TTC549 (cell line): ENCODE results near the gene UBA1.
"Not testable (repeated sequence)": the region's sequence is repeated elsewhere in the genome, so short reads cannot be mapped to it uniquely, and the experiment has no call there.

Source experiments
- FAIRE-seq: peaks from 2 replicates; lab custom pipeline; 2012; peaks lifted over from hg19 to GRCh38; lab: Jason Lieb, UNC

The UBA1 gene

GRCh38 chrX:47230136-47230868 is 36.7 kb downstream of the UBA1 start:
- FAIRE-seq = no peak

DNA sequence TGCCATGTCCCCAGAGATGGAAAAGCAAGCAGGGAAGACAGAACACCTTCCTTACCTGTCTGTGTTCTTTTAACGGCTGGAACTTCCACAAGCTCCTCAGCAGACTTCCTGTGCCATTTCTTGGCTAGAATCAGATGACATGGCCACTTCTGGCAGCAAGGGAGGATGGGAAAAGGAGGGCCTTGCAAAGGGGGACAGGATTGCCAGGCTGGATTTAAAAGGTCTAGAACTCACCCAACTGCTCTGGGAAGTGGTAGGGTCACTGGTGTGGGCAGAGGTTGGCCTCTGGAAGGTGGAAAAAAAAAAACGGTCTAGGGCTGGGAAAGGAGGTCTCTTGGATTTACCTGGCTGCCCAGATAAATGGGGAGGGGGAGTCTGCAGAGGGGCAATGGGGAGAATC is 37.5 kb downstream of the UBA1 start:
- FAIRE-seq = no peak

- no peak for FAIRE-seq
These were observed 38.7 kb downstream of the UBA1 start for GRCh38 chrX:47232197-47232802.

GRCh38 chrX:47232803-47233332 is 39.2 kb downstream of the UBA1 start, which contains the start of gene USP11:
Gene USP11 (plus strand): TSS chrX:47233009. CDS start chrX:47233044, 35 bp downstream.
- no peak for FAIRE-seq

DNA sequence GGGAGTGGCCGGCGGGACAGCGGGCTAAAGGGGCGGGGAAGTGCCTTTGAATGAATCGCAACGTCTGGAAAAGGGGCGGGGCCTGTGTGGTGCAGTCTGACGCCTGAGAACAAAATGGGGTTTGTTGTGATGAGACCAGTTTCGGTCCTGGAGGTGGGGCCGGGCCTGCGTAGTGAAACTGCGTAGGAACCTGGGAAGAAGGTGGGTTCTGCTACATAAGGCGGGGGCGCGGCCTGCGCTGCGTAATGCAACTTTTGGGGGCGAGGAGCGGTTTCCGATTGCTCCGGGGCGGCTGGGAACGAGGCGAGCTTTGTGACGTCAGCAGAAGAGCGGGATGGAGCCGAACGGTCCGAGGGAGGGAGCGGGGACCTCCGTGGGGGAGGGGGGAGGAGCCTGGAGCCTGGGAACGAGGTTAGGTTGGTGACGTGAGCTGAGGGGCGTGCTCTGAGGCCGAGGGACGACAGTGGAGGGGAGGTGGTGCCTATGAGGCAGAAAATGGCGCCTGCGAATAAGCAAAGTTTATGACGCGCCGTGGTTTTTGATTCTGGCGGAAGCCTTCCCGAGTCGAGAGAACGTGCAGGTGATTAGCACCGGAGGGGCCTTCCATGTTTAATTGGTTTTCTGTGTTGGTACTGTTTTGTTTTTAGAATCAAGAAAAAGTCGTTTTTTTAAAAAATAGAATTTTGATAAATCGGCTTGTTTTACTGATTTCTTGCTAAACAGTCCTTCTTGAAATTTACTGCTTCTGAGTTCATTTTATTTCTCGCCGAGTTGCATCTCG is 39.9 kb downstream of the UBA1 start:
- FAIRE-seq = peak; percentile 23

GRCh38 chrX:47234583-47234982 is 41.0 kb downstream of the UBA1 start:
- FAIRE-seq = no peak

- no peak for FAIRE-seq
These were observed 42.1 kb downstream of the UBA1 start for GRCh38 chrX:47235691-47236103.

GRCh38 chrX:47239199-47239598 is 45.6 kb downstream of the UBA1 start:
- no peak for FAIRE-seq

DNA sequence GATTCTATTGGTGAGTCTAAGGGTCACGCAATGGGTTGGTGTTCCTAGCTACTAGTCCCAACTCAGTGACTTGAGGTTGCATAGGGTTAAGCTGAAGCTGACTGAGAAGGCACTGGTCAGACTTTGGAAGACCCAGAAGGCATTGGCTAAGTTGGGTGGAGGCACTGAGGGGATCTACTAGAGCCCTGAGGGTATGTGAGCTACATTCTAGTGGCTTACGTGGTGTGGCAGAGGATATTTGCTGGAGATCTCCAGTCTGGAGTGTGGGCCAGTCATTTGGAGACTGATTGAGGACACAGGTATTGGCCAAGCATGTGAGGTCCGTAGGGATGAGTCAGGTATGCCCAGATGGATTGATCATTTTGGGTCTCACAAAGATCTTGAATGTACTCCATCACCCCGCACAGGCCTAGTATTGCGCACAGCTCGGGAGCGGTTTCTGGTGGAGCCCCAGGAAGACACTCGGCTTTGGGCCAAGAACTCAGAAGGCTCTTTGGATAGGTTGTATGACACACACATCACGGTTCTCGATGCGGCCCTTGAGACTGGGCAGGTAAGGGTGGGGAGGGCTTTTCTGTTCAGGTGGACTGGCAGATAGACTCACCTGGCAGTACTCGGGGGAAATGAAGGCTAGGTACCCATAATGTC is 46.4 kb downstream of the UBA1 start:
- no peak for FAIRE-seq

DNA sequence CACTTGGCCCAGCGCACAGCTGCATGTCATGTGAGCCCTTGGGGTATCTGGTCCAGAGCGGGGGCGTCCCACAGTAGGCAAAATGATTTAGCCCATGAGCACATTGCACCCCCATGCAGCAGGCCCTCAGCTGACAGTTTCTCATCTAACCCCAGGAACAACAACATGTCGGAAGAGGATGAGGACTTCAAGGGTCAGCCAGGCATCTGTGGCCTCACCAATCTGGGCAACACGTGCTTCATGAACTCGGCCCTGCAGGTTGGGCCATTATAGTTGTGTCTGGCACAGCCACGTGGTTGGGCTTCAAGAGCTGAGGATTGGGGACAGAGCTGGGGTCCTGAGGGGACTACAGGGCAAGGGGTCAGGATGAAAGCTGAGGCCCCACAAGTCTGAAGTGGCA is 47.0 kb downstream of the UBA1 start:
- FAIRE-seq = no peak

DNA sequence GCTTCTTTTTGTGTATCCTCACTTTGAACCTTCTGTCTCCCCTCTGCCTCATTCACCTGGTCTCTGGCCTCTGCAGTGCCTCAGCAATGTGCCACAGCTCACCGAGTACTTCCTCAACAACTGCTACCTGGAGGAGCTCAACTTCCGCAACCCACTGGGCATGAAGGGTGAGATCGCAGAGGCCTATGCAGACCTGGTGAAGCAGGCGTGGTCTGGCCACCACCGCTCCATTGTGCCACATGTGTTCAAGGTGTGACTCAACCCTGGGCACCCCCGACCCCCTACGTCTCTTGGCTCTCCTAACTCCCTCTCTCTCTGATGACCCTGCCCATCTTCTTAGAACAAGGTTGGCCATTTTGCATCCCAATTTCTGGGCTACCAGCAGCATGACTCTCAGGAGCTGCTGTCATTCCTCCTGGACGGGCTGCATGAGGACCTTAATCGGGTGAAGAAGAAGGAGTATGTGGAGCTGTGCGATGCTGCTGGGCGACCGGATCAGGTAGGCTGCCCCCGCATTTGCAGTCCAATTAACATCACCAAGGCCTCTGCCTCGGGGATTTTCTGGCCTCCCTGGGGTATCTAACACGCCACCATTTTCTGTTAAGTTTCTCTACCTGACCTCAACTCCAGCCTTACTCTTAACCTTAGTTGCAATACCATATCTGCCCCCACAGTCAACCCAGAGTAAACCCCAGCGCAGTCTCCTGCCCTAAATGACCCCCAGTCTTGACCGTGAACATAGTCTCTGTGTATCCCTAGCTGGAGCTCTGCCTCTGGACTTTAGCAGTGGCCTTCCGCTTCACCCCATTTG is 47.8 kb downstream of the UBA1 start:
- FAIRE-seq = no peak

DNA sequence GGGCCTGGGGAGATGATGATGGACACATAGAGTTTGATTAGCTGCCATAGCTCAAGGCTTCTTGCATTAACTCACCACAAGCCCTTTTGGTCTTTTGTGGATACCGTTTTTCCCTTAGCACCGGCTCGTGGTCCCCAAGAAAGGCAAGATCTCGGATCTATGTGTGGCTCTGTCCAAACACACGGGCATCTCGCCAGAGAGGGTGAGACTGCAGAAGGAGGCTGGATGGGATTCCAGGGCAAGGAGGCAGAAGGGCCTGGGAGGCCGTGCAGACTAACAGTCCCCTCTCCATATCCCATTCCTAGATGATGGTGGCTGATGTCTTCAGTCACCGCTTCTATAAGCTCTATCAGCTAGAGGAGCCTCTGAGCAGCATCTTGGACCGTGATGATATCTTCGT is 48.7 kb downstream of the UBA1 start:
- no peak for FAIRE-seq

DNA sequence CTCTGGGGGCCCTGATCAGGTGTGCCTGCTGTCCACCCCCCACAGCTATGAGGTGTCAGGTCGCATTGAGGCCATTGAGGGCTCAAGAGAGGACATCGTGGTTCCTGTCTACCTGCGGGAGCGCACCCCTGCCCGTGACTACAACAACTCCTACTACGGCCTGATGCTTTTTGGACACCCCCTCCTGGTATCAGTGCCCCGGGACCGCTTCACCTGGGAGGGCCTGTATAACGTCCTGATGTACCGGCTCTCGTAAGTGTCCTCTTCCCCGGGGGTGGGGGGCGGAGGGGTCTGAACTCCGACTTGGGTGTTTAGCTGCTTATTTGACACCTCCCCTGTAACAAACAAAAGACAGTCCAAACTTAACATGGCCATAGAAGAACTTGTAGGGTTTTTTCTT is 49.7 kb downstream of the UBA1 start:
- no peak for FAIRE-seq

GRCh38 chrX:47244676-47245075 is 51.0 kb downstream of the UBA1 start:
- no peak for FAIRE-seq

- FAIRE-seq = no peak
These were observed 51.5 kb downstream of the UBA1 start for GRCh38 chrX:47245156-47245555.

DNA sequence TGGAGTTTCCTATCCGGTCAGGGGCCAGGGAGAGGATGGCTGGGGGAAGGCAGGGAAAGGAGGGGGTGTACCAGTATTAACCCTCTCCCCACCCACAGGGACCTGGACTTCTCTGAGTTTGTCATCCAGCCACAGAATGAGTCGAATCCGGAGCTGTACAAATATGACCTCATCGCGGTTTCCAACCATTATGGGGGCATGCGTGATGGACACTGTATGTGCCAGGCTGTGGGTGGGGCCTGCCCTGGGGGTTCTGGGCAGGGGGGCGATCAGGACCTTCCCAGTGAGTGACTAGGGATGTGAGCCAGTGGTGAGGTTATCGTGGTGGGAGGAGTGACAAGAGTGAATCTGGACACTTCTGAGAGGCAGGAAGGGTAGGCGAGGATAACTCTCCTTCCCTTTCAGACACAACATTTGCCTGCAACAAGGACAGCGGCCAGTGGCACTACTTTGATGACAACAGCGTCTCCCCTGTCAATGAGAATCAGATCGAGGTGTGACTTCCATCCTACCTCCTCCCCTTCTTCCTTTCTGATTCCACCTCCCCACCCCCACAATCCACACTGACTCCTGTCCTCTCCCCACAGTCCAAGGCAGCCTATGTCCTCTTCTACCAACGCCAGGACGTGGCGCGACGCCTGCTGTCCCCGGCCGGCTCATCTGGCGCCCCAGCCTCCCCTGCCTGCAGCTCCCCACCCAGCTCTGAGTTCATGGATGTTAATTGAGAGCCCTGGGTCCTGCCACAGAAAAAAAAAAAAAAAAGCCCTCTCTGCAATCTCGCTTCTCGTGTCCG is 53.8 kb downstream of the UBA1 start:
- FAIRE-seq = no peak

- no peak for FAIRE-seq
These were observed 54.3 kb downstream of the UBA1 start for GRCh38 chrX:47247999-47248320.

- no peak for FAIRE-seq
These were observed 54.9 kb downstream of the UBA1 start for GRCh38 chrX:47248576-47248975.

DNA sequence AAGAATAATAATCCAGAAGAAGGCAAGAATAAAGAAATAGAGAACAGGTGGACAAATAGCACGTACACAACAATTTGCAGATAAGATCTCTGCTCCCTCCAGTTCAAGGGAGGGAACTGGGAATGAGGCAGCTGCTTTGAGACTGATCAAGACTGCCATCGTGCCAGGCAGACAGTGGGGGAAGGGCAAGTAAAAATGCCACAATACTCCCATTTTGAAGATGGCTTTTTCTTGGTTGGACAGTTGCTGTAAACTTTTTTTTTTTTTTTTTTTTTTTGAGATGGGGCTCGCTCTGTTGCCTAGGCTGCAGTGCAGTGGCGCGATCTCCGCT is 56.4 kb downstream of the UBA1 start:
- no peak for FAIRE-seq

DNA sequence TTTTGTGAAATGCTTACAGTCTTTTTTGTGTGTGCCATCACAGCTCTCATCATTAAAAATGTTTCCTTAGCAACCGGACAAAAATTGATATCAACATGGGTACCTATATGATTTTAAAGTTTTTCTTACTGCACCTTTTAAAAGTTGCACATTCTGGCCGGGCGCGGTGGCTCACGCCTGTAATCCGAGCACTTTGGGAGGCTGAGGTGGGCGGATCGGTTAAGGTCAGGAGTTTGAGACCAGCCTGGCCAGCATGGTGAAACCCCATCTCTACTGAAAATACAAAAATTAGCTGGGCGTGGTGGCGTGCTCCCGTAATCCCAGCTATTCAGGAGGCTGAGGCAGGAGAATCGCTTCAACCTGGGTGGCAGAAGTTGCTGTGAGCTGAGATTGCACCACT is 64.0 kb downstream of the UBA1 start:
- FAIRE-seq = not testable (repeated sequence)
